K562 (cell line): ENCODE results near the gene SLC7A5. TPM values are rescaled to one million over a fixed set of nuclear protein-coding genes. Genes with fewer than 3 reads are reported as not detected.

Experiments used
- ATAC-seq: fragments of 200-7000 bp; cut with Tn5 transposase; 3 replicates; pipeline ENCODE4 v1.9.1; 2020; ENCODE audit warnings: moderate library complexity
- BruUV-seq: library from RNA; stranded (reverse); fragments of 400-500 nt; replicated peaks from 2 replicates; lab custom pipeline; 2021; lab: Mats Ljungman, UMichigan
- CTCF ChIA-PET: fragments of 300-600 bp; formaldehyde crosslinking; extraction: SDS; loops from one replicate; lab custom pipeline; 2021; ENCODE audit warnings: low intra/inter-chr PET ratio; lab: Yijun Ruan, JAX
- POLR2A ChIA-PET: fragments of 300-600, 350-650 bp; sonication (Branson Sonifier 250); formaldehyde crosslinking; extraction: SDS; loops from one replicate; lab custom pipeline; 2021; ENCODE audit warnings: antibody characterized with exemption, inconsistent platforms; lab: Yijun Ruan, JAX
- DNase-seq, 4 experiments: peaks; one replicate each; pipeline versions ENCODE4 v3.0.0 to v3.0.0-alpha.2; 2011 to 2018; ENCODE audit warnings: low spot score in 3 of 4, mixed read lengths in 3 of 4; ENCODE audit errors: extremely low read depth in 1 of 4
- FAIRE-seq: peaks from 2 replicates; lab custom pipeline; 2011; peaks lifted over from hg19 to GRCh38; lab: Jason Lieb, UNC
- H2AFZ ChIP-seq: 2 replicates; pipeline ENCODE4 v1.6.0; 2011; ENCODE audit warnings: low read depth, low read length, control low read depth, inconsistent platforms
- H3K27ac ChIP-seq: fragments of 200-600 bp; 3 replicates; pipeline ENCODE4 v1.8.0; 2011; ENCODE audit warnings: low read depth, mild to moderate bottlenecking, control low read depth, inconsistent platforms, low read length, moderate library complexity, mixed read lengths; ENCODE audit errors: extremely low read depth
- H3K27me3 ChIP-seq, 2 experiments: fragments of 300-600 bp in 1 of 2; 2 replicates in 1 of 2; 3 replicates in 1 of 2; pipeline versions ENCODE4 v1.6.0 to v1.8.0; 2011; ENCODE audit warnings: inconsistent platforms in 2 of 2, low read length in 2 of 2, mild to moderate bottlenecking in 1 of 2, mixed read lengths in 1 of 2, moderate library complexity in 1 of 2; ENCODE audit not compliant: control insufficient read depth in 2 of 2, insufficient read depth in 2 of 2
- H3K36me3 ChIP-seq: fragments of 300-600 bp; 3 replicates; pipeline ENCODE4 v1.8.0; 2011; ENCODE audit warnings: mild to moderate bottlenecking, low read length, inconsistent platforms; ENCODE audit not compliant: control insufficient read depth, insufficient read depth
- H3K4me1 ChIP-seq, 2 experiments: fragments of 200-600 bp in 1 of 2; replicated peaks in 1 of 2; 2 replicates in 1 of 2; 3 replicates in 1 of 2; pipeline versions ENCODE4 v1.5.1 to v1.8.0; 2011; ENCODE audit warnings: inconsistent platforms in 2 of 2, low read length in 2 of 2, mild to moderate bottlenecking in 1 of 2, mixed read lengths in 1 of 2, moderate library complexity in 1 of 2; ENCODE audit not compliant: control insufficient read depth in 2 of 2, insufficient read depth in 2 of 2
- H3K4me2 ChIP-seq: 2 replicates; pipeline ENCODE4 v1.6.1; 2011; ENCODE audit warnings: low read length, control low read depth, inconsistent platforms, mixed read lengths; ENCODE audit not compliant: insufficient read depth
- H3K4me3 ChIP-seq: fragments of 200-600 bp; sonication (generic), shearing (Covaris generic); 2 replicates; pipeline ENCODE4 v1.5.1; 2016; ENCODE audit warnings: control low read depth, inconsistent platforms
- H3K79me2 ChIP-seq: fragments of 200-600 bp; 3 replicates; pipeline ENCODE4 v1.8.0; 2011; ENCODE audit warnings: low read length, inconsistent platforms; ENCODE audit not compliant: control insufficient read depth, insufficient read depth
- H3K9ac ChIP-seq, 2 experiments: 2 replicates each; pipeline versions ENCODE4 v1.6.0 to v1.6.1; 2011; ENCODE audit warnings: low read depth in 2 of 2, low read length in 2 of 2, control low read depth in 1 of 2, inconsistent platforms in 1 of 2, mild to moderate bottlenecking in 1 of 2, mixed read lengths in 1 of 2; ENCODE audit not compliant: insufficient read depth in 1 of 2
- H3K9me1 ChIP-seq: one replicate; pipeline ENCODE4 v1.6.0; 2011; ENCODE audit warnings: inconsistent platforms, mild to moderate bottlenecking, low read length, moderate library complexity; ENCODE audit not compliant: control insufficient read depth, insufficient read depth
- H3K9me3 ChIP-seq: replicated peaks from 2 replicates; pipeline ENCODE4 v1.5.1; 2011; ENCODE audit warnings: low read depth, low read length, inconsistent platforms; ENCODE audit not compliant: control insufficient read depth, insufficient read depth
- H4K20me1 ChIP-seq: replicated peaks from 2 replicates; pipeline ENCODE4 v1.6.1; 2011; ENCODE audit warnings: low read length, inconsistent platforms, mixed read lengths; ENCODE audit not compliant: control insufficient read depth, insufficient read depth
- BMI1 ChIP-seq: fragments of 150-350 bp; IDR thresholded peaks from 2 replicates; pipeline ENCODE4 v1.6.1; 2014; ENCODE audit warnings: low read length
- FIP1L1 ChIP-seq: fragments of 200-400 bp; formaldehyde crosslinking; IDR thresholded peaks from 2 replicates; pipeline ENCODE4 v1.6.1; 2018; ENCODE audit warnings: mild to moderate bottlenecking, low read depth, low read length; ENCODE audit not compliant: poor library complexity, severe bottlenecking
- GABPB1 ChIP-seq: sonication (generic); formaldehyde crosslinking; IDR thresholded peaks from 2 replicates; pipeline ENCODE4 v1.8.0; 2022; ENCODE audit warnings: mild to moderate bottlenecking, missing genetic modification reagents
- HCFC1 ChIP-seq: IDR thresholded peaks from 2 replicates; pipeline ENCODE4 v1.6.1; 2012; ENCODE audit warnings: low read depth, low read length, improper control_type of control experiment
- KDM2B ChIP-seq: fragments of 250-450 bp; sonication (Bioruptor Pico); IDR thresholded peaks from 2 replicates; pipeline ENCODE4 v1.8.0; 2021; ENCODE audit warnings: mild to moderate bottlenecking, moderate library complexity
- MAX ChIP-seq: sonication (generic); formaldehyde crosslinking; IDR thresholded peaks from 2 replicates; pipeline ENCODE4 v1.9.0; 2022; ENCODE audit warnings: mild to moderate bottlenecking, missing genetic modification reagents
- MITF ChIP-seq: IDR thresholded peaks from 2 replicates; pipeline ENCODE4 v1.6.1; 2014; ENCODE audit warnings: antibody characterized with exemption
- MYBL2 ChIP-seq, 2 experiments: fragments of 450-650 bp in 1 of 2; sonication (generic) in 1 of 2; formaldehyde crosslinking in 1 of 2; IDR thresholded peaks; 2 replicates each; pipeline versions ENCODE4 v1.6.1 to v1.8.1; 2017 to 2022; ENCODE audit warnings: borderline replicate concordance in 1 of 2, inconsistent platforms in 1 of 2, low read depth in 1 of 2, mild to moderate bottlenecking in 1 of 2, missing genetic modification reagents in 1 of 2, moderate library complexity in 1 of 2
- POLR2AphosphoS5 ChIP-seq: IDR thresholded peaks from 2 replicates; pipeline ENCODE4 v1.6.1; 2011; ENCODE audit warnings: mild to moderate bottlenecking, low read depth, low read length, moderate library complexity; ENCODE audit not compliant: control insufficient read depth, insufficient read depth
- POLR2G ChIP-seq: fragments of 200-400 bp; formaldehyde crosslinking; IDR thresholded peaks from 2 replicates; pipeline ENCODE4 v1.6.1; 2017; ENCODE audit warnings: low read depth, mild to moderate bottlenecking, antibody characterized with exemption, low read length, moderate library complexity
- RBFOX2 ChIP-seq: fragments of 200-400 bp; formaldehyde crosslinking; IDR thresholded peaks from 2 replicates; pipeline ENCODE4 v1.6.1; 2017; ENCODE audit warnings: low read depth, mild to moderate bottlenecking, low read length, moderate library complexity
- RFX7 ChIP-seq: fragments of 250-450 bp; sonication (Bioruptor Pico); IDR thresholded peaks from 2 replicates; pipeline ENCODE4 v1.5.1; 2021; ENCODE audit warnings: mild to moderate bottlenecking
- TCFL5 ChIP-seq: fragments of 250-450 bp; sonication (Bioruptor Pico); conservative IDR thresholded peaks from 2 replicates; pipeline ENCODE4 v1.6.1; 2021; ENCODE audit warnings: mild to moderate bottlenecking, moderate library complexity, matching md5 sums
- TEAD2 ChIP-seq: fragments of 450-650 bp; IDR thresholded peaks from 2 replicates; pipeline ENCODE4 v1.6.1; 2016; ENCODE audit warnings: missing genetic modification characterization, control low read depth, missing compliant biosample characterization
- TRIM25 ChIP-seq: fragments of 450-650 bp; IDR thresholded peaks from 2 replicates; pipeline ENCODE4 v1.7.0; 2016; ENCODE audit warnings: borderline replicate concordance
- ZNF398 ChIP-seq: fragments of 250-450 bp; sonication (Bioruptor Pico); IDR thresholded peaks from 2 replicates; pipeline ENCODE4 v1.8.0; 2021; ENCODE audit warnings: moderate library complexity, mild to moderate bottlenecking, inconsistent platforms
- WGBS: fragments of 100-300 bp; shearing (Covaris generic); methylation state at CpG from one replicate; pipeline ENCODE4 v1.1.6; 2016; ENCODE audit warnings: low coverage, mixed read lengths; ENCODE audit not compliant: insufficient coverage; ENCODE audit errors: missing lambda C conversion rate; 5-methylcytosine and 5-hydroxymethylcytosine counted together
- in situ Hi-C: fragments of 300-500 bp; cut with MboI; formaldehyde crosslinking; loops from 4 replicates; pipeline ENCODE4 v1.15.0; 2018; ENCODE audit warnings: inconsistent platforms, mixed read lengths
- intact Hi-C: fragments of 100-400 bp; cut with micrococcal nuclease; formaldehyde crosslinking; loops from 2 replicates; pipeline ENCODE4 v1.14.2; 2022
- polyA plus RNA-seq, 8 experiments: library from polyadenylated mRNA; depleted of rRNA in 4 of 8; stranded (reverse) in 5 of 8; unstranded in 3 of 8; fragments of >200 nt; fragmentation: Nextera tagmentation in 2 of 8; fragmentation: Illumina TruSeq in 1 of 8; extraction: Ambion mirVana in 2 of 8; extraction: Trizol in 1 of 8; gene quantifications; 2 replicates each; pipeline versions ENCODE4 v1.2.1 to v1.2.3, GENCODE V29; 2011 to 2014; ENCODE audit warnings: inconsistent platforms in 1 of 8, missing spikeins in 1 of 8
- total RNA-seq, 7 experiments: library from RNA; depleted of rRNA in 6 of 7; stranded (reverse); fragments of >200 nt in 6 of 7; fragmentation: Illumina TruSeq in 2 of 7; extraction: Trizol in 2 of 7; gene quantifications; 2 replicates each; pipeline versions ENCODE4 v1.2.1 to v1.2.3, GENCODE V29; 2011 to 2021; ENCODE audit warnings: low replicate concordance in 1 of 7

Gene SLC7A5
- total and polyA plus RNA-seq, 9 of the 15 experiments (the other 6 are each of a cell fraction or from before 2014, with no cell fraction given), result 1.9 to 220 (median 18.6) TPM

- no peak for FAIRE-seq
- Histone ChIP-seq H3K79me2 (peaks cover 93% of the 10 kb centered on the region), H3K4me3 (no peak overlapping the region), H3K27ac (no peak overlapping the region), H3K4me2 (no peak overlapping the region), H2AFZ (no peak overlapping the region), H4K20me1 (peaks cover 54% of the 10 kb centered on the region), H3K36me3 (peaks cover 96% of the 10 kb centered on the region), H3K9ac (peak overlapping the region in 1 of 2 experiments; percentile 62; a peak in 1 of 4 replicates), H3K4me1 (peaks cover 0 to 74% of the 10 kb centered on the region in 2 experiments; a peak in 2 of 5 replicates), H3K27me3 (no peaks in the 10 kb centered on the region), H3K9me1 (peaks cover 8% of the 10 kb centered on the region), H3K9me3 (no peaks in the 10 kb centered on the region)
- no TSS peak for BruUV-seq
- ChIA-PET POLR2A (interaction anchor here (0.6 to 2.2 kb wide), 7 partner anchors 8 to 94 kb away, joined by 3 to 12 read pairs (median 5); no protein-coding TSS in a partner anchor), CTCF (no interaction called here)
- intact Hi-C loops, result no loop called here
- ATAC-seq, result no peak
- WGBS, result 86% methylated on average over 14 of the region's 25 CpGs
- DNase-seq, result no peak
- in situ Hi-C loops, result no loop called here
- no peak for TF ChIP-seq FIP1L1
- TF ChIP-seq MYBL2 (IDR thresholded peaks at IDR 0.05; ENCODE audit: low read depth), result no peak
- no peak for TF ChIP-seq MYBL2 (CRISPR knock-in tag; IDR thresholded peaks at IDR 0.05; ENCODE audit: borderline replicate concordance)
- no peak for TF ChIP-seq TEAD2 (tag)
- TF ChIP-seq TCFL5 (CRISPR knock-in tag), result no peak
- TF ChIP-seq BMI1, result no peak
- no peak for TF ChIP-seq MITF
- no peak for TF ChIP-seq GABPB1 (CRISPR knock-in tag)
- no peak for TF ChIP-seq HCFC1
- TF ChIP-seq ZNF398 (CRISPR knock-in tag), result no peak
- peak; percentile 77 for TF ChIP-seq POLR2G
- TF ChIP-seq TRIM25, result no peak
- no peak for TF ChIP-seq RFX7
- TF ChIP-seq POLR2AphosphoS5, result 0 out of 2 replicates have a peak, but pooled peaks have one; percentile 12
- no peak for TF ChIP-seq MAX
- peak; percentile 33; the same call in 1 of the 2 replicates for TF ChIP-seq RBFOX2
- TF ChIP-seq KDM2B, result no peak
Observed at GRCh38 chr16:87846705-87847466, 22.4 kb downstream of the SLC7A5 start.
